GM19395 (cell line): Measurements from ENCODE around the gene HSBP1L1.
"Not testable (repeated sequence)": the region's sequence is repeated elsewhere in the genome, so short reads cannot be mapped to it uniquely, and the experiment has no call there.

Experiments used
- ATAC-seq: cut with Tn5 transposase; IDR thresholded peaks from one replicate; pipeline ENCODE4 v1.9.1; 2021; ENCODE audit warnings: mild to moderate bottlenecking, moderate library complexity; ENCODE audit not compliant: unreplicated experiment

HSBP1L1 gene

DNA sequence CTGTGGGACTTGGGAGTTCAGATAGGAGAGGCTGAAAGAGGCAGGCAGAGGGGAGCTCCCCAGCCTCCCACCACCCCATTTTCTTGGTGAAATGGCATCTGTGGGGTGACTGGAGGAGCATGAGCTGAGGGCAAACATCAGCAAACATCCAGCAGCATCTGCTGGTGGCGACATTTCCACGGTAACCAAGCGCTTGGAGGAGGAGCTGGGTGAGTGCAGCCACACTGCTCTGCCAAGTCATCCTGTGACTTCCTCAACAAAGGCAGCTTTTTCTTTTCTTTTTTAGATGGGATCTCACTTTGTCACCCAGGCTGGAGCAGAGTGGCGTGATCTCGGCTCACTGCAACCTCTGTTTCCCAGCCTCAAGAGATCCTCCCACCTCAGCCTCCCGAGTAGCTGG is 18.3 kb downstream of the HSBP1L1 start:
- no peak for ATAC-seq

DNA sequence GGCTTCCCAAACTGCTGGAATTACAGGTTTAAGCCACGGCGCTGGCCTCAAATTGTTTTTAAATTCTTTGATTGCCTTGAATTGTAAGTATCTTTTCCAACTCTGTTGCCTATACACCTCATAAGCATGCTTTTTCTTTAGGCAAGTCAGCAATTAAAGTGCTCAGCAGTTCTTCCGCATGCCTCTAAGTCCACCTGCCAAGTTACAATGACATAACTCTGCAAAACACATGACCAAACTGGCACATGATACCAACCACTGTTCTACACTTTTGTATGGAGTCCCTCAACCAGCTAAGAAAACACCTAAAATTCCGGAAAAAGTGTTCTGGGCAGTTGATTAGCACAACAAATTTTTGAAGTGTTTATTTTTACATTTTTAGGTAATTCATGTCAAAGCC is 18.8 kb downstream of the HSBP1L1 start:
- ATAC-seq, result no peak

GRCh38 chr18:79983793-79984192 is 19.4 kb downstream of the HSBP1L1 start:
- ATAC-seq, result no peak

DNA sequence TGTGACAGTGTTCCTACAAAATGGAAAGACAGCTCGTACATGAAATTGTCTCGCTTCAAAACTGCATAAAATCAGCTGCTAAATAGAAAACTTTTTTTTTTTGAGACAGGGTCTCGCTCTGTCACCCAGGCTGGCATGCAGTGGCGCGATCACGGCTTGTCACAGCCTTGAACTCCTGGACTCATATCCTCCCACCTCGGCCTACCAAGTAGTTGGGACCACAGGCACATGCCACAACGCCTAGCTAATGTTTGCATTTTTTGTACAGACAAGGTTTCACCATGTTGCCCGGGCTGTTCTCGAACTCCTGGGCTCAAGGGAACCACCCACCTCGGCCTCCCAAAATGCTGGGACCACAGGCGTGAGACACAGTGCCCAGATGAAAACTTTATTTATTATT is 20.7 kb downstream of the HSBP1L1 start:
- ATAC-seq, result no peak

DNA sequence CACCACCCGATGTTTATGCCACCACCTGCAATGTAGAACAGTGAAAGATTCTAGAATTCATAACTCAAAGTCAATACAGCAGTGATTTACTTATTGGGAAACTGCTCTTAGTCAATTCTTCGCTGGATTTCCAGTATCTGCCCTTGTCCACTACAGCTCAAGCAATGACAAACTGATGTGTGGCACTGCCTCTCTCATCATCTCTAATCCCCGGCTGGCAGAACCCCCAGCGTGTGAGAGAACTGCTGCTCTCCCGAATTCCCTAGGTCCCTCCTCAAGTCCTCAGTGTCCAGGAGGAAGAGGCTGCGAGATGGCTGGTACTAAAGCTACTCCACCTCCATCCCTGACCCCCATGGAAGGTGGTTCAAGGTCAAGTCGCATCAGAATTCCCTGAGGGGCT is 22.3 kb downstream of the HSBP1L1 start:
- ATAC-seq, result no peak

GRCh38 chr18:79987566-79987965 is 23.1 kb downstream of the HSBP1L1 start:
- ATAC-seq, result no peak

- peak; percentile 69 for ATAC-seq
These were observed 23.6 kb downstream of the HSBP1L1 start for GRCh38 chr18:79988071-79988450.

GRCh38 chr18:79988451-79989194 is 24.2 kb downstream of the HSBP1L1 start, which contains the start of gene TXNL4A:
TSS of gene TXNL4A (minus strand) at chr18:79988563. CDS start at chr18:79988392, 171 bp downstream.
- ATAC-seq, result peak; percentile 96

DNA sequence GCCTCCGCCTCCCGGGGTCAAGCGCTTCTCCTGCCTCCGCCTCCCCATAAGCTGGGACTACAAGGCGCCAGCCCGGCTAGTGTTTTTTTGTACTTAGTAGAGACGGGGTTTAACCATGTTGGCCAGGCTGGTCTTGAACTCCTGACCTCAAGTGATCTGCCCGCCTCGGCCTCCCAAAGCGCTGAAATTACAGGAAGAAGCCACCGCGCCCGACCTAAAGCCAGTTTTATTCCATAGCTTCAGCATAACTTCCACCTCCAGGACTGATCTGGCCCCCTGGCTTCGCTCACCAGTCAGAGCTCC is 24.7 kb downstream of the HSBP1L1 start:
- ATAC-seq, result no peak

- ATAC-seq, result no peak
These were observed 27.1 kb downstream of the HSBP1L1 start for GRCh38 chr18:79991494-79991893.

DNA sequence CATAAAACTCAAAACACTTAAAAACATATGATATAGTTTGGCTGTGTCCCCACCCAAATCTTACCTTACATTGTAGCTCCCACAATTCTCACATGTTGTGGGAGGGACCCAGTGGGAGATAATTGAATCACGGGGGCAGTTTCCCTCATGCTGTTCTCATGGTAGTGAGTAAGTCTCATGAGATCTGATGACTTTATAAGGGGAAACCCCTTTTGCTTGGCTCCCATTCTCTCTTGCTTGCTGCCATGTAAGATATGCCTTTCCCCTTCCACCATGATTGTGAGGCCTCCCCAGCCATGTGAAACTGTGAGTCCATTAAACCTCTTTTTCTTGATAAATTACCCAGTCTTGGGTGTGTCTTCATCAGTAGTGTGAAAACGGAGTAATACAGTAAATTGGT is 35.3 kb downstream of the HSBP1L1 start:
- ATAC-seq, result not testable (repeated sequence)

DNA sequence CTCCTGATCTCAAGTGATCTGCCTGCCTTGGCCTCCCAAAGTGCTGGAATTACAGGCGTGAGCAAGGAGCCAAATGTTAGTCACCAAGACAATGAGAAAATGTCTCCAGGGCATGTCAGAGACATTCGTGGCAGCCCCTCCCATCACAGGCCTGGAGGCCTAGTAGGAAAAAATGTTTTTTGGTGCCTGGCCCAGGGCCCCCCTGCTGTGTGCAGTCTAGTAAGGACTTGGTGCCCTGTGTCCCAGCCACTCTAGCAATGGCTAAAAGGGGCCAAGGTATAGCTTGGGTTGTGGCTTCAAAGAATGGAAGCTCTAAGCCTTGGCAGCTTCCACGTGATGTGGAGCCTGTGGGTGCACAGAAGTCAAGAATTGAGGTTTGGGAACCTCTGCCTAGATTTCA is 36.4 kb downstream of the HSBP1L1 start:
- no peak for ATAC-seq

GRCh38 chr18:80002468-80002867 is 38.0 kb downstream of the HSBP1L1 start:
- ATAC-seq, result no peak

- ATAC-seq, result no peak
These were observed 40.3 kb downstream of the HSBP1L1 start for GRCh38 chr18:80004600-80005342.

DNA sequence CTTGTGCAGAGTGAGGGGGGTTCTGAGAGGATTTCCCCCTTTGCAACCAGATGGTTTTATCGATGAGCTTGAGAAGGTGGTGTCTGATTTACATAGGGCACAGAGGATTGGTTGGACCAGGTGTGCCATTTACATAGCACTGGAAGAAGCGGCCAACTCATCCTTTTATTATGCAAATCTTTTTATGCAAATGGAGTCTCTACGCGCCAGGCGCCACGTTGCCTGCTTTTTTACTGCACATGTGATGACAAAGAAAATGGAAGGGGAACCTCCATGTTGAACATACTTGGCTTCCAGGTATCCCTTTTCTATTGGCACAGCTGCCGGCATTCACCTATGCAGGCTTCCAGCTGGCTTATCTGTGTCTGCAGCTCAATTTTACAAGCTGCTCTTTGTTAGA is 42.3 kb downstream of the HSBP1L1 start:
- no peak for ATAC-seq

GRCh38 chr18:80009661-80010550 is 45.5 kb downstream of the HSBP1L1 start:
- ATAC-seq, result no peak

- ATAC-seq, result no peak
These were observed 46.1 kb downstream of the HSBP1L1 start for GRCh38 chr18:80010551-80010906.

DNA sequence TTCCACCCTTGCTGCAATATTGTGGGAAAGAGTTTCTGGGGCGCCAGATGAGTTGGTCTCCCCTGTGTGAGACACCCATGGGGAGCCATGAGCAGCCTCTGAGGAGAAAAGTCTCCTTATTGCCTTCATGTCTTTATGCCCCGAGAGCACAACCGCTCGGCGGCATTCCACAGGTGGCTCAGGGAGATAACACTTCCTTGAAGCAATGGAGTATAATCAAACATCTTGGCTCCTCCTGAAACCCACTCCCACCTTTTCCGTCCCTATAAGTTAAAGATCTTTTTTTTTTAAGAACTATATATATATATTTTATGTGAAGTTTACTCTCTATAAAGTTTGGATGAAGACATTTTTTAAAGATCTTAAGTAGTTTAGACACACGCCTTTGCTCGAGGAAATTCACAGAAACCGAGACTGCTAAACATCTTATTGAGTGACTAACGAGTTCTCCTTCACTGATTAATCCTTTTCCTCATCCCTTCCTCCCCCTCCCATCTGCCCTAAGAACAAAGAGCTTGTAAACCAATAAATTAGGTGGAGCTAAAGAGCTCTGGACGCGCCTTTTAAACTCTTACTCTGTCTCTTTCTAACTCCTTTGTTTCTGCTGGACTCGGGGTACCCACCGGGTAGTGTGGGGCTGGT is 47.2 kb downstream of the HSBP1L1 start:
- not testable (repeated sequence) for ATAC-seq

- no peak for ATAC-seq
These were observed 48.3 kb downstream of the HSBP1L1 start for GRCh38 chr18:80012714-80013113.
